Activated naive CD8-positive, alpha-beta T cell treated with anti-CD3 and anti-CD28 coated beads, Interleukin-2, amount 50 U/mL, for 24 hours (primary cell): Measurements from ENCODE around the gene VTI1A.

Experiments
- ATAC-seq: fragments of 150-1000 bp; cut with Tn5 transposase; one replicate; pipeline ENCODE4 v1.10.0; 2021
- DNase-seq: peaks from one replicate; pipeline ENCODE4 v3.0.0; 2021
- H3K27ac Mint-ChIP-seq: one replicate; pipeline ENCODE4 v1.8.0; 2021; ENCODE audit warnings: mild to moderate bottlenecking, mixed read lengths
- H3K27me3 Mint-ChIP-seq: one replicate; pipeline ENCODE4 v1.8.0; 2021; ENCODE audit warnings: mixed read lengths
- H3K36me3 Mint-ChIP-seq: one replicate; pipeline ENCODE4 v1.8.0; 2021; ENCODE audit warnings: low read depth, mixed read lengths
- H3K4me1 Mint-ChIP-seq: one replicate; pipeline ENCODE4 v1.8.0; 2021; ENCODE audit warnings: mixed read lengths
- H3K4me3 Mint-ChIP-seq: one replicate; pipeline ENCODE4 v1.8.0; 2021; ENCODE audit warnings: mild to moderate bottlenecking, moderate library complexity, mixed read lengths
- H3K9me3 Mint-ChIP-seq: one replicate; pipeline ENCODE4 v1.8.0; 2021; ENCODE audit warnings: mixed read lengths

The VTI1A gene

DNA sequence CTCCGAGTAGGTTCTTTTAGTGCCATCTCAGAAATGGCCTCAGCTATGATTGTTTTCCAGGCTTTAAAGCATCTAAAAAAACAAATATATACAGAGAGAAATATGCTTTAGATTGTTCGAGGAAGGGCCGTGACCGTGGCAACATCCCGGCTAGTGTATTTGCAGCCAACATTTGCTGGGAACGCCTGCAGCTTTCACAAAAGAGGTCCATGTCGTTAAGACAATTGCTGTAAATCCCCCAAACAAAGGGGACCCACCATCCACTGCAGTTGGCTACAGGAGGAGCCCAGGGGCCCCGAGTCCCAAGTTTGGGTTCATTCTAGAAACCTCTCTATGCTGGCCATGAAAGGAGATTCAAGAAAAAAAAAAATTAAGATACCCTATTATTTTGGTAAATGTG, 350.2 kb downstream of the VTI1A start:
- Mint-ChIP-seq H3K9me3 (no peaks in the 10 kb centered on the region), H3K4me3 (no peak overlapping the region), H3K4me1 (no peaks in the 10 kb centered on the region), H3K36me3 (no peaks in the 10 kb centered on the region), H3K27ac (no peak overlapping the region), H3K27me3 (no peaks in the 10 kb centered on the region)
- ATAC-seq (no peak), DNase-seq (no peak)

DNA sequence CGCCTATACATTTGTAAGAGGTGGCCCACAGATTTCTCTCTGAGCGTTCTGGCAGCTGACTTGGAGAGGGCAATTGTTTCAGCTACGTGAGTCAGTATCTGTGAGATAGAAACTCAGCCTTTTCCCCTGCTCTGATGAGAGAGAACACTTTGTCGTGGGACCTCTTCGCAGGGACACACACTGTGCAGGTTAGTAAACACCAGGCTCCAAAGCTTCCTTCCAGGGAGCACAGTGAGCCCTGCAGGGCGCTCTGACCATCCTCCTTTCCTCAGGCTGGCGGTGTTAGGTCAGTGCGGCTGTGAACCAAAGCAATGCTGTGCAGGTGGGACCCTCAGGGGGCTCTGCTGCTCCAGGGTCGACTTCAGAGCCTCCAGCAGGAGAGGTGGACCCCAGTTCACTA, 350.8 kb downstream of the VTI1A start:
- Mint-ChIP-seq H3K27ac (no peak overlapping the region), H3K9me3 (no peaks in the 10 kb centered on the region), H3K36me3 (no peaks in the 10 kb centered on the region), H3K4me1 (no peaks in the 10 kb centered on the region), H3K4me3 (no peak overlapping the region), H3K27me3 (no peaks in the 10 kb centered on the region)
- ATAC-seq (no peak), DNase-seq (no peak)

DNA sequence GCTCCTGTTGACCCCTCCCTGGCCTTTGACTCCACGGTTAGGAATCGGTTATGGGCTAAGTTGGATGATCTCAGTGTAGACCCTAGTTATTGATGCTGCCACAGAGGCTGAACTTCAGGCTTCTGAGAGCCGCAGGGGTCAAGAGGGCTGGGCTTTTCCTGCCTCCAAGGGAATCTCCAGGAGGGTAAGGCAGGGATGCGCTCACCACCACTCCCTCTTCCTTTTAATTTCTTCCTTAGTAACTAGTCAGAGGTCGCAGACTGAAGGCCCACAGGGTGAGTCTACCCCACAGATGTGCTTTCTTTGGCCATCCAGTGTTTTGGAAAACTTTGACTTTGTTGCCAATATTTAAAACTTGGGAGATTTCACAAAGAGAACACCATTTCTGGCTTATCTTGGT, 352.0 kb downstream of the VTI1A start:
- ATAC-seq, result no peak
- Mint-ChIP-seq H3K4me3 (no peak overlapping the region), H3K9me3 (no peaks in the 10 kb centered on the region), H3K27ac (no peak overlapping the region), H3K4me1 (no peaks in the 10 kb centered on the region), H3K36me3 (no peaks in the 10 kb centered on the region), H3K27me3 (no peaks in the 10 kb centered on the region)
- no peak for DNase-seq

DNA sequence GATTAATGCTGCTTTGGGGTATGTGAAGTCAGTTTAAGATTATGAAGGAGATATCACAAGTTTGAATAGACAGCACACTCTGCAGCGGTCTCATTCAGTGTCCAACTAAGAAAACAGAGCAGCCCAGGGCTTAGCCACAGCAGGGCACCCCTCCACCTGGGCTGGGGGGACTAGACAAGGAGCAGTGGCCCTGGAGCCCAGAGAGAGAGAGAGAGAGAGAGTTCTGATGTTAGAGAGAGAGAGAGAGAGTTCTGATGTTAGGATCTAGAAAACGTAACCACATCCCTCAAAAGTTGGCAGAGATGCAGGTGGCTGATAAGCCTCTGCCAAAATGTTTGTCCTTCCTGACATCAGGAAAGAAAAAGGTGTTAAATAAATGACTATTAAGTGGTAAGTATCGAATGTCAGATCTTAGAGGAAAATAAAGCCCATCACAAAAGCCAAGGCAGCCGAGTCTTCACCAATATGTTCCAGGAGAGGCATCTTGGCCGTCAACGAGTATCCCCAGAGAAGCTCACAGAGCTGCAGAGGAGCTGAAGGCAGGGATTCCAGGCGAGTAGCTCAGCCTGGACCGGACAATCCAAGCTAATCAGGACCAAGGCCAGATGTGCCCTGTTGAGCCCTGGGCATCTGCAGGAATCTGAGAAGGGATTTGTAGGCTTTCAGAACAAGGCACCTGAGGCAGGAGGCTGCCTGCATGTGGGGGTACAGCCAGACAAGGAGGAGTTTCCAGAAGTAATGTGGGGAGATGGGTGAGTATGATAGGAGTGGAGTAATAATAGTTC, 352.9 kb downstream of the VTI1A start:
- H3K4me3 Mint-ChIP-seq, result no peak overlapping the region
- H3K36me3 Mint-ChIP-seq, result no peaks in the 10 kb centered on the region
- ATAC-seq (no peak), DNase-seq (no peak)
- H3K9me3 Mint-ChIP-seq, result no peaks in the 10 kb centered on the region
- H3K27me3 Mint-ChIP-seq, result no peaks in the 10 kb centered on the region
- H3K27ac Mint-ChIP-seq, result no peak overlapping the region
- no peaks in the 10 kb centered on the region for H3K4me1 Mint-ChIP-seq

DNA sequence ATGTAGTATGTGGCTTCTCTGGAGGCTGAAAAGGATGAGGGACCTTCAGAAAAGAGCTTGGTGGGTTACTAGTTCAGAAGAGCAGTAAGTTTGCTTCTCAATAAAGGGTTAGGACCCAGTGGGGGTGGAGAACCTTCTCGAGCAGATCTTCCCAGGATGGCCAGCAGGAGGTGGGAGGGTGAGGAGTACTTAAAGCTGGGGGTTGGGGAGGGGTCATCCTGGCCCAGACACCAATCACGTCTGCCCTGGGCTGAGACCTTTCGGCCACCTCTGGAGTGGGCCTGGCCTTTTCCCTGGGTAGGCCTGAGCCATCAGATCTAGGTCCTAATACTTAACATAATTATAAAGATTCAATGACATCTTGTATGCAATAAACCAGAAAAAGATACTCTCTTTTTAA, 354.0 kb downstream of the VTI1A start:
- Mint-ChIP-seq H3K4me1 (no peaks in the 10 kb centered on the region), H3K27me3 (no peaks in the 10 kb centered on the region), H3K4me3 (no peak overlapping the region), H3K36me3 (no peaks in the 10 kb centered on the region), H3K9me3 (no peaks in the 10 kb centered on the region), H3K27ac (no peak overlapping the region)
- ATAC-seq (no peak), DNase-seq (no peak)

DNA sequence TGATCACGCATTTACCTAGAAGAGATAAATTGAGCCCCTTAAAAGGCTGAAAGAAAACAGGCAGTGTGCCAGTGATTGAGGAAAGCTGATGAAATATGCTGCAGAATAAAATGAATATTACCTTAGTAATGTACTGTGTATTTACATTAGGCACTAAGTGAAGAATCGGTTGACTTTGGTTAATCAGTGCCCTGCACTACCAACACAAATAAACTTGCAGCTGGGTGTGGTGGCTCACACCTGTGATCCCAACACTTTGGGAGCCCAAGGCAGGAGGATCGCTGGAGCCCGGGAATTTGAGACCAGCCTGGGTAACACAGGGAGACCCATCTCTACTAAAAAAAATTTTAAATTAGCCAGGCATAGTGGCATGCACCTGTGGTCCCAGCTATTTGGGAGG, 354.7 kb downstream of the VTI1A start:
- ATAC-seq (no peak), DNase-seq (no peak)
- no peaks in the 10 kb centered on the region for H3K9me3 Mint-ChIP-seq

DNA sequence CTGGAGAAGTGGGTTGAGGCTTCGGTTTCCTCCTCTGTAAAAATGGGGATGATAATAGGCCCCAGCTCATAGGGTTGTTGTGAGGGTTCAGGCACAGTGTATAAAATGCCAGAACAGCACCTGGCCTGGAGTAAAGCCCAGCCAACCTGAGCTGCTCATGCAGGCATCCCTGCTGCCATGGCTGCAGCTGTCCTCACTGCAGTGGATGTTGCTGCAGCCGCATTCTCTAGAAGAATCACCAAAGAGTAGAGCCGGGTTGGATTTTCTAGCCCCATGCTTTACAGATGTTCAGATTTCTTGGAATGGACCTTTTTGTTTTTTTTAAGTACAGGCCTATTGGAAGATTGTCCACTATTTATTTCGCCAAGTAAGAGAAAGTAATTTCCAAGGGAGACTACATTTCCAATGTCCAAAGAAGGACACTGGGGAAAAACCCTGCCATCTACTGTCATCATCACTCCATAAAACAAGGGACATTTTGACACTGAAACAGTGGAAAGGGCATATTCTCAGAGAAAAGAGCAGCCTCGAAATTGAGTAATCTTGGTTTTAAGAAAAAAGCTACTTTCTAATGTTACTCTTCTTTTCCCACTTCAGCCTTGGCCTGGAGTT, 355.5 kb downstream of the VTI1A start:
- Mint-ChIP-seq H3K36me3 (peaks cover 7% of the 10 kb centered on the region), H3K4me3 (no peak overlapping the region), H3K27ac (no peak overlapping the region), H3K9me3 (no peaks in the 10 kb centered on the region), H3K4me1 (no peaks in the 10 kb centered on the region), H3K27me3 (no peaks in the 10 kb centered on the region)
- ATAC-seq, result no peak
- DNase-seq, result no peak

More for the DNA sequence above, 354.7 kb downstream of the VTI1A start:
- Mint-ChIP-seq H3K4me1 (no peaks in the 10 kb centered on the region), H3K36me3 (no peaks in the 10 kb centered on the region), H3K4me3 (no peak overlapping the region), H3K27me3 (no peaks in the 10 kb centered on the region), H3K27ac (no peak overlapping the region)

DNA sequence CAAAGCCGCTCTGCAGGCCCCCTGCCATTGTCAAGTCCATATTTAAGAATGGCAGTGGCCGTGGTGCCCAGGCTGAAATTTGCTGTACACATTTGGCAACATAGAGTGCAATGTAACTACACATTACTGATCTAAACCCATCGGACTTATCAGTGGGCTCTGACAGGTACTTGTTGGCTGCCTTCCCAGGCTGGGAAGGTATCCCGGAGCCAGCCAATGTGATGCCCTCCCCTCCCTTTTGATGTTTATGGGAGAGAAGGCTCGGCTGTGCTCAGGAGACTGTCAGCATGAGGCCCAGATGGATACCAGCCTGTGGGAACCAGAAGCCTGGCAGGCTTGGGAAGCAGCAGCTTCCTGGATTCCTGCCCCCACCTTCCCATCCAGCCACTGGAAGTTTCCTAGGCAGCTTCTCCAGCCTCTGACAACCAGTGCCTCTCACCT, 357.0 kb downstream of the VTI1A start:
- H3K27ac Mint-ChIP-seq, result no peak overlapping the region
- no peaks in the 10 kb centered on the region for H3K4me1 Mint-ChIP-seq
- no peaks in the 10 kb centered on the region for H3K27me3 Mint-ChIP-seq
- no peak for ATAC-seq
- no peaks in the 10 kb centered on the region for H3K9me3 Mint-ChIP-seq
- DNase-seq, result no peak
- H3K4me3 Mint-ChIP-seq, result no peak overlapping the region
- peaks cover 7% of the 10 kb centered on the region for H3K36me3 Mint-ChIP-seq

DNA sequence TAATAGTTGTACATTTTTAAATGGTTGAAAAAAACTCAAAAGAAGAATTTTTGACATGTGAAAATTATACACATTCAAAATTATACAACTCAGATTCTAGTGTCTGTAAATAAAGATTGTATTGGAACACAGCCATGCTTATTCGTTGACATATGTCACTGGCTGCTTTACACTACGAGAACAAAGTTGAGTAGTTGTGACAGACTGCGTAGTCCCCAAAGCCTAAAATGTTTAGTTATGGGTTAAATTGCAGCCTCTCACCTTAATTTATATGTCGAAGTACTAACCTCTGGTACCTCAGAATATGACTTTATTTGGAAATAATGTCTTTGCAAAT, 358.2 kb downstream of the VTI1A start:
- no peak overlapping the region for H3K4me3 Mint-ChIP-seq
- H3K27ac Mint-ChIP-seq, result no peak overlapping the region
- peaks cover 10% of the 10 kb centered on the region for H3K36me3 Mint-ChIP-seq
- H3K9me3 Mint-ChIP-seq, result no peaks in the 10 kb centered on the region
- DNase-seq (no peak), ATAC-seq (no peak)
- H3K27me3 Mint-ChIP-seq, result no peaks in the 10 kb centered on the region
- no peaks in the 10 kb centered on the region for H3K4me1 Mint-ChIP-seq

DNA sequence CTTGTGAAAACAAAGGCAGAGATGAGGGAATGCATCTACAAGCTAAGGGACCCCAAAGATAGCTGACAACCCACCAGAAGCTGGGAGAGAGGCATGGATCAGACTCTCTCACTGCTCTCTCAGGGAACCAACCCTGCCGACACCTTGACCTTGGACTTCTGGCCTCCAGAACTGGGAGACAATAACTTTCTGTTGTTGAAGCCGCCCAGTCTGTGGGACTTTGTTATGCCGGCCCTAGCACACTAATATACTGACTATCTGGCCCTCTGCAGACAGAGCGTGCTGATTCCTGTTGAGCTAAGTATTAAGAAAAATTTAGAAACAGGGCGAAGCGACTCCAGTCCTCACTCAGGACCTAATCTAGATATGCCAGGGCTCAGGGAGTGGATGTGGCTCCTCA, 358.7 kb downstream of the VTI1A start:
- no peak overlapping the region for H3K4me3 Mint-ChIP-seq
- H3K27me3 Mint-ChIP-seq, result no peaks in the 10 kb centered on the region
- no peaks in the 10 kb centered on the region for H3K9me3 Mint-ChIP-seq
- no peak overlapping the region for H3K27ac Mint-ChIP-seq
- H3K4me1 Mint-ChIP-seq, result no peaks in the 10 kb centered on the region
- peaks cover 10% of the 10 kb centered on the region for H3K36me3 Mint-ChIP-seq
- DNase-seq (no peak), ATAC-seq (no peak)

DNA sequence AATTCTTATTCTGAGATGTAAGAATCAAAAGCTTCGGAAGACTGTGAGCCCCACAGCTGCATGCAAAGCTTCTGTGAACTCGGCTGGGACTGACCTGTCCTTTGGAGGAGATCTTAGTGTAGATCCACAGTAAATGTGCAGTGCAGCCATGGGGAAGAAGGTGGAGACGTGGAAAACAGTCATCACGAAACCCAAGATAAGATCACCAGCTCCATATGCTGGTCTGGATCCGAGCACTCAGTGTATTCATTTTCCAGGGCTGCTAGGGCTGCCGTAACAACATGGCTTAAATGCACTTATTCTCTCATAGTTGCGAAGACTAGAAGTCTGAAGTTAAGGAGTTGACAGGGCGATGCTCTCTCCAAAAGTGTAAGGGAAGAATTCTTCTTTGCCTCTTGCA, 360.0 kb downstream of the VTI1A start:
- DNase-seq (no peak), ATAC-seq (no peak)
- Mint-ChIP-seq H3K27ac (no peak overlapping the region), H3K4me1 (no peaks in the 10 kb centered on the region), H3K9me3 (no peaks in the 10 kb centered on the region), H3K27me3 (no peaks in the 10 kb centered on the region), H3K36me3 (peaks cover 10% of the 10 kb centered on the region), H3K4me3 (no peak overlapping the region)

DNA sequence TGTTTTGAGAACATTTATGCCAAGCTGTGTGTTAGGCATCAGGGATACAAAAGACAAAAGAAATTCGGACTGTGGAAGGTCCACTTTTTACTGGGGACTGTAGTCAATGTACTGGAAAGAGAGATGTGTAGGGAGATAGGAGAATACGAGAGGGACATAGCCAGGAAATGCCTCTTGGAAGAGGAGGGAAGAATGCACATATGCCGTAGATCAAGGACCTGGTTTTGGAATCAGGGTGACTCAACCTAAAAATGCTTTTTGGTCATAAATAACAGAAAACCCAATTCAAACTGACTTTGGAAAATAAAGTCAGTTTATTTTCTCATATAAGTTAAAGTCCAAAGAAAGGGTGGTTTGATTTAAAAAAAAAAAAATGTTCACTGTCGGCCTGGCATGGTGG, 362.7 kb downstream of the VTI1A start:
- Mint-ChIP-seq H3K4me3 (no peak overlapping the region), H3K27ac (no peak overlapping the region)

DNA sequence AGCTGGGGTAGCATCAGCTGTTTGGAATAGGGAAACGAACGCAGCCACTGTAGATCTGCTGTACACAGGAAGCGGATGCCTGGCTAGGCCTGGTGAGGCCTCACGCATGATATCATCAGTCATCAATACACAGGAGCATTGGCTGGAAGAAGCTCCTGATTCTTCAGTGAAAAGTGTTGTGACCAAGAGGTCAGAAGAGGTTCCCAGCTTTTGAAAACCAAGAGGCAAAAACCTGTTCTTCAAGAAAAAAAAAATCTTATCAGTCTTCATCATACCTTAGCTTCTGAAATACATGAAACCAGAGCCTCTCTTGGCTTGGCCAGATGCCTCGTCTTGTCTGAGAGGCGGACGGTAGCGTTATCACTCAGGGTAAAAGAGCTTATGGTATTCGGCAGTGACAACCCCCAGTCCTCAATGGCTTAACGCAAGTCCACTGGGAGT, 363.7 kb downstream of the VTI1A start:
- Mint-ChIP-seq H3K27me3 (no peaks in the 10 kb centered on the region), H3K36me3 (peaks cover 16% of the 10 kb centered on the region), H3K9me3 (no peaks in the 10 kb centered on the region), H3K27ac (no peak overlapping the region), H3K4me1 (peaks cover 14% of the 10 kb centered on the region), H3K4me3 (no peak overlapping the region)
- DNase-seq (no peak), ATAC-seq (no peak)

More for the DNA sequence above, 362.7 kb downstream of the VTI1A start:
- Mint-ChIP-seq H3K27me3 (no peaks in the 10 kb centered on the region), H3K9me3 (no peaks in the 10 kb centered on the region), H3K4me1 (peaks cover 9% of the 10 kb centered on the region), H3K36me3 (peaks cover 10% of the 10 kb centered on the region)
- DNase-seq, result no peak
- no peak for ATAC-seq

DNA sequence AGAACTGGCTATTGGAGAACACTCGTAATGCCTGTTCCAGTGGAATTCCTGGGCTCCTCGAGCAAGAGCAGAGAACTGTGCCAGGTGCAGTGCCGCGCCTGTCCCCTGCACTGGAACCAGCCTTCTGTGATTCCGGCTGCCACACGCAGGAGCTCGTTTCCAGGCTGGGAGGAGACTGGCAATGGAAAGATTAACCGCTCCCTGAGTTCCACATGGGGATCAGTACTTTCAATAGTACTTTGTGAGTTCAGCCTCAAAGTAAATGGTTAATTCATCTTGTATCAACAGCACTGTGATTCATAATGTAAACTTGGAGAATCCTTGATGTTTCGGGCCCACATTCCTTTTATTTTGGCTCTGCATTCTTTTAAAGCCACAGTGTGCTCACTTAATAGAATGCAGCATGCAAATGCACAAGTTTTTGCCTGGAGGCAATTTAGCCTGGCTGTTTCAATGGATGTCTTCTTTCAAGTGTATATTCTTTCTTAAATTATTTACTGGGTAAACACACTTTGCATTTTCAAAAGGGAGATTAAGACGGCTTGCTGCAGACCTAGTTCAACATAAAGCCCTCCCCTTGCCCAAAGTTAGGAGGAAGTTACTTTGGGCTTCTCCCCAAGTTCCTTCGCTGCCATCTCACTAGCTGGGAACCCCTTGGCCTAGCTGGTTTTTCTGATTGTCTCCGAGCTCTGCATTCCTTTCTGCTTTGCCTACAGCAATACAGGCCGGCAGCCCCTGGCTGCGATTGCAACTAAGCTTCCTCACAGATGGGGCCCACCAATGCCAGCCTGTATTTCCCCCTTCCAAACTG, 364.9 kb downstream of the VTI1A start:
- DNase-seq, result no peak
- Mint-ChIP-seq H3K4me3 (no peak overlapping the region), H3K27me3 (no peaks in the 10 kb centered on the region), H3K36me3 (peaks cover 15% of the 10 kb centered on the region), H3K27ac (no peak overlapping the region), H3K4me1 (peaks cover 14% of the 10 kb centered on the region), H3K9me3 (no peaks in the 10 kb centered on the region)
- no peak for ATAC-seq

DNA sequence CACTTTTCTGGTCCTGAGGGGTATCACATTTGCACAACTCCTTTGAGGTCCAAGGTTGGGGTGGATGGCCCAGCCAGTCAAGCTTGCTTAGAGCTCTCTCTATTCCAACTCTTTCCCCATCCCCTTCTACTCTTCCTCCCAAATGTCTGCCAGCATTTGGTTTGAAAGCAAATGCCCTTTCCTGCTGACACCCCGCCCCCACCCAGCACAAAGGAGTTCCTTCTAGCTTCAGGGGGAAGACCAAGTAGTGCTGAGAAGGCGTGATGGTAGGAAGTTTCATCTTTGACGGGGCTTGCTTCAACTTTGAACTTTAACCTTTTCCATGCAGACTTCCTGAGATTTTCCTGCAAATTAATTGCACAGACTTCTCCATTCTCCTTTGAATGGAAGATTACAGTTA, 365.6 kb downstream of the VTI1A start:
- no peak for DNase-seq

More for the DNA sequence above, 365.6 kb downstream of the VTI1A start:
- H3K27ac Mint-ChIP-seq, result no peak overlapping the region
- H3K36me3 Mint-ChIP-seq, result peaks cover 9% of the 10 kb centered on the region
- peaks cover 14% of the 10 kb centered on the region for H3K4me1 Mint-ChIP-seq
- H3K9me3 Mint-ChIP-seq, result no peaks in the 10 kb centered on the region
- no peak overlapping the region for H3K4me3 Mint-ChIP-seq
- no peak for ATAC-seq
- H3K27me3 Mint-ChIP-seq, result no peaks in the 10 kb centered on the region
